Measurements from ENCODE around the gene GNAZ.

GNAZ gene

GRCh38 chr22:23106906-23107367 is 36.6 kb downstream of the GNAZ start:
- Mint-ChIP-seq H3K36me3 (ENCODE audit: low read depth) (no peaks in the 10 kb centered on the region), H3K27ac (no peak overlapping the region), H3K9me3 (no peaks in the 10 kb centered on the region), H3K4me3 (no peak overlapping the region), H3K27me3 (ENCODE audit: low read depth) (no peaks in the 10 kb centered on the region), H3K4me1 (ENCODE audit: low read depth) (no peaks in the 10 kb centered on the region)

- Mint-ChIP-seq H3K4me3 (no peak overlapping the region), H3K27me3 (ENCODE audit: low read depth) (no peaks in the 10 kb centered on the region), H3K27ac (no peak overlapping the region), H3K36me3 (ENCODE audit: low read depth) (no peaks in the 10 kb centered on the region), H3K9me3 (no peaks in the 10 kb centered on the region), H3K4me1 (ENCODE audit: low read depth) (no peaks in the 10 kb centered on the region)
Measured at GRCh38 chr22:23107487-23108248, 37.3 kb downstream of the GNAZ start.

GRCh38 chr22:23108249-23109078 is 38.1 kb downstream of the GNAZ start:
- Mint-ChIP-seq H3K36me3 (ENCODE audit: low read depth) (no peaks in the 10 kb centered on the region), H3K9me3 (no peaks in the 10 kb centered on the region), H3K27ac (no peak overlapping the region), H3K4me1 (ENCODE audit: low read depth) (no peaks in the 10 kb centered on the region), H3K4me3 (no peak overlapping the region), H3K27me3 (ENCODE audit: low read depth) (no peaks in the 10 kb centered on the region)

GRCh38 chr22:23109079-23109347 is 38.7 kb downstream of the GNAZ start:
- Mint-ChIP-seq H3K36me3 (ENCODE audit: low read depth) (no peaks in the 10 kb centered on the region), H3K27me3 (ENCODE audit: low read depth) (no peaks in the 10 kb centered on the region), H3K4me3 (no peak overlapping the region), H3K27ac (no peak overlapping the region), H3K9me3 (no peaks in the 10 kb centered on the region), H3K4me1 (ENCODE audit: low read depth) (no peaks in the 10 kb centered on the region)

GRCh38 chr22:23109441-23109978 is 39.2 kb downstream of the GNAZ start:
- no peaks in the 10 kb centered on the region for H3K27me3 Mint-ChIP-seq (ENCODE audit: low read depth)
- H3K4me3 Mint-ChIP-seq, result no peak overlapping the region
- no peaks in the 10 kb centered on the region for H3K4me1 Mint-ChIP-seq (ENCODE audit: low read depth)
- no peaks in the 10 kb centered on the region for H3K36me3 Mint-ChIP-seq (ENCODE audit: low read depth)
- no peak overlapping the region for H3K27ac Mint-ChIP-seq
- H3K9me3 Mint-ChIP-seq, result no peaks in the 10 kb centered on the region

GRCh38 chr22:23110190-23110921 is 40.0 kb downstream of the GNAZ start:
- Mint-ChIP-seq H3K4me1 (ENCODE audit: low read depth) (no peaks in the 10 kb centered on the region), H3K27me3 (ENCODE audit: low read depth) (no peaks in the 10 kb centered on the region), H3K9me3 (no peaks in the 10 kb centered on the region), H3K36me3 (ENCODE audit: low read depth) (no peaks in the 10 kb centered on the region), H3K27ac (no peak overlapping the region), H3K4me3 (no peak overlapping the region)

- H3K36me3 Mint-ChIP-seq (ENCODE audit: low read depth), result no peaks in the 10 kb centered on the region
Measured at GRCh38 chr22:23110922-23111527, 40.7 kb downstream of the GNAZ start.

GRCh38 chr22:23112472-23113012 is 42.2 kb downstream of the GNAZ start:
- no peaks in the 10 kb centered on the region for H3K4me1 Mint-ChIP-seq (ENCODE audit: low read depth)
- no peaks in the 10 kb centered on the region for H3K36me3 Mint-ChIP-seq (ENCODE audit: low read depth)
- H3K9me3 Mint-ChIP-seq, result no peaks in the 10 kb centered on the region
- H3K27me3 Mint-ChIP-seq (ENCODE audit: low read depth), result no peaks in the 10 kb centered on the region
- no peak overlapping the region for H3K27ac Mint-ChIP-seq
- no peak overlapping the region for H3K4me3 Mint-ChIP-seq

More at GRCh38 chr22:23110922-23111527, 40.7 kb downstream of the GNAZ start:
- Mint-ChIP-seq H3K4me3 (no peak overlapping the region), H3K27me3 (ENCODE audit: low read depth) (no peaks in the 10 kb centered on the region), H3K9me3 (no peaks in the 10 kb centered on the region), H3K4me1 (ENCODE audit: low read depth) (no peaks in the 10 kb centered on the region), H3K27ac (no peak overlapping the region)

- Mint-ChIP-seq H3K4me1 (ENCODE audit: low read depth) (no peaks in the 10 kb centered on the region), H3K9me3 (no peaks in the 10 kb centered on the region), H3K4me3 (no peak overlapping the region), H3K27ac (no peak overlapping the region), H3K36me3 (ENCODE audit: low read depth) (no peaks in the 10 kb centered on the region), H3K27me3 (ENCODE audit: low read depth) (no peaks in the 10 kb centered on the region)
Measured at GRCh38 chr22:23113067-23113846, 42.9 kb downstream of the GNAZ start.

GRCh38 chr22:23113847-23114720 is 43.8 kb downstream of the GNAZ start:
- Mint-ChIP-seq H3K4me3 (no peak overlapping the region), H3K4me1 (ENCODE audit: low read depth) (no peaks in the 10 kb centered on the region), H3K9me3 (no peaks in the 10 kb centered on the region), H3K27ac (no peak overlapping the region), H3K27me3 (ENCODE audit: low read depth) (no peaks in the 10 kb centered on the region), H3K36me3 (ENCODE audit: low read depth) (no peaks in the 10 kb centered on the region)

GRCh38 chr22:23114721-23115020 is 44.4 kb downstream of the GNAZ start:
- Mint-ChIP-seq H3K27me3 (ENCODE audit: low read depth) (no peaks in the 10 kb centered on the region), H3K4me1 (ENCODE audit: low read depth) (peaks cover 5% of the 10 kb centered on the region), H3K4me3 (no peak overlapping the region), H3K9me3 (peaks cover 5% of the 10 kb centered on the region), H3K36me3 (ENCODE audit: low read depth) (peaks cover 2% of the 10 kb centered on the region), H3K27ac (no peak overlapping the region)

GRCh38 chr22:23115369-23115768 is 45.0 kb downstream of the GNAZ start:
- Mint-ChIP-seq H3K27ac (no peak overlapping the region), H3K4me1 (ENCODE audit: low read depth) (peaks cover 9% of the 10 kb centered on the region), H3K9me3 (peaks cover 6% of the 10 kb centered on the region), H3K27me3 (ENCODE audit: low read depth) (no peaks in the 10 kb centered on the region), H3K36me3 (ENCODE audit: low read depth) (peaks cover 3% of the 10 kb centered on the region), H3K4me3 (no peak overlapping the region)
